T follicular helper cell (primary cell): ENCODE measurements around the gene HDDC3.
"Not testable (repeated sequence)": the region's sequence is repeated elsewhere in the genome, so short reads cannot be mapped to it uniquely, and the experiment has no call there.

Source experiments
- DNase-seq: peaks from one replicate; pipeline ENCODE4 v3.0.0-alpha.2; 2020; ENCODE audit warnings: low read depth

The HDDC3 gene

GRCh38 chr15:90909976-90910375 lies 22.4 kb downstream of the HDDC3 start:
- no peak for DNase-seq

- DNase-seq = not testable (repeated sequence)
These were observed 22.9 kb downstream of the HDDC3 start for GRCh38 chr15:90909449-90909848.

- DNase-seq = no peak
These were observed 24.4 kb downstream of the HDDC3 start for GRCh38 chr15:90907838-90908507.

- no peak for DNase-seq
These were observed 25.2 kb downstream of the HDDC3 start for GRCh38 chr15:90907051-90907660.

GRCh38 chr15:90906181-90906849 lies 26.0 kb downstream of the HDDC3 start:
- no peak for DNase-seq

- no peak for DNase-seq
These were observed 26.8 kb downstream of the HDDC3 start for GRCh38 chr15:90905306-90906180.

- no peak for DNase-seq
These were observed 27.6 kb downstream of the HDDC3 start for GRCh38 chr15:90904746-90905145.

- no peak for DNase-seq
These were observed 28.4 kb downstream of the HDDC3 start for GRCh38 chr15:90903733-90904536.

- peak; percentile 33 for DNase-seq
These were observed 29.3 kb downstream of the HDDC3 start, which contains the start of gene MAN2A2 for GRCh38 chr15:90902840-90903732. TSS of gene MAN2A2 (plus strand) at chr15:90903302. CDS start at chr15:90904208, 906 bp downstream.

GRCh38 chr15:90902040-90902839 lies 30.1 kb downstream of the HDDC3 start:
- DNase-seq = peak; percentile 52

- DNase-seq = no peak
These were observed 30.9 kb downstream of the HDDC3 start for GRCh38 chr15:90901175-90902039.

GRCh38 chr15:90897131-90897655 lies 35.2 kb downstream of the HDDC3 start:
- not testable (repeated sequence) for DNase-seq

GRCh38 chr15:90895571-90896117 lies 36.7 kb downstream of the HDDC3 start:
- DNase-seq = no peak

- no peak for DNase-seq
These were observed 38.9 kb downstream of the HDDC3 start for GRCh38 chr15:90893175-90894090.

- no peak for DNase-seq
These were observed 39.7 kb downstream of the HDDC3 start for GRCh38 chr15:90892498-90893174.

GRCh38 chr15:90892023-90892422 lies 40.3 kb downstream of the HDDC3 start:
- no peak for DNase-seq
